Gastroesophageal sphincter (tissue), 3 donors: Measurements from ENCODE around the gene ROR1.

Experiments
- CTCF ChIP-seq, 4 experiments: fragments of 200-600 bp in 2 of 4; fragments of 450-650 bp in 2 of 4; sonication (generic) in 1 of 4; IDR thresholded peaks; one replicate each; pipeline ENCODE4 v1.5.1; 2017 to 2019; ENCODE audit warnings: antibody characterized with exemption in 4 of 4, mild to moderate bottlenecking in 2 of 4, moderate library complexity in 2 of 4
- EP300 ChIP-seq: sonication (generic); formaldehyde crosslinking; IDR thresholded peaks from one replicate; pipeline ENCODE4 v1.6.1; 2017; ENCODE audit warnings: antibody characterized with exemption, mild to moderate bottlenecking
- POLR2A ChIP-seq, 2 donors: fragments of 450-650 bp; IDR thresholded peaks; one replicate each; pipeline ENCODE4 v1.6.1; 2017; ENCODE audit warnings: antibody characterized with exemption in 2 of 2, mild to moderate bottlenecking in 2 of 2, moderate library complexity in 1 of 2
- POLR2AphosphoS5 ChIP-seq: sonication (generic); formaldehyde crosslinking; IDR thresholded peaks from one replicate; pipeline ENCODE4 v1.6.1; 2017; ENCODE audit warnings: antibody characterized with exemption

- TF ChIP-seq CTCF (IDR thresholded peaks at IDR 0.05) (no peak), POLR2AphosphoS5 (no peak), EP300 (no peak), POLR2A (IDR thresholded peaks at IDR 0.05) (no peak)
Observed at GRCh38 chr1:64147759-64148158, 373.9 kb downstream of the ROR1 start.
